LNCaP clone FGC (cell line): ENCODE measurements around the gene CCDC121.

Experiments used
- DNase-seq: peaks from one replicate; pipeline ENCODE4 v3.0.0-alpha.2; 2011; ENCODE audit warnings: low read depth
- H3K4me3 ChIP-seq: 2 replicates; pipeline ENCODE4 v1.5.1; 2011; ENCODE audit warnings: mild to moderate bottlenecking, low read depth, low read length, control low read depth
- CTCF ChIP-seq: IDR thresholded peaks from 2 replicates; pipeline ENCODE4 v1.5.1; 2012; ENCODE audit warnings: mild to moderate bottlenecking; ENCODE audit not compliant: control insufficient read depth, insufficient read depth; ENCODE audit errors: extremely low read depth

Gene CCDC121

GRCh38 chr2:27628767-27629709 is at the start of gene CCDC121, which contains the start of gene GPN1:
CCDC121 (minus strand) TSS chr2:27629012; CDS start chr2:27627799, 1,213 bp downstream.
GPN1 (plus strand) TSS chr2:27629050; CDS start chr2:27629059, 9 bp downstream.
- TF ChIP-seq CTCF, result no peak
- no peak for DNase-seq
- H3K4me3 ChIP-seq, result peak within 1 kb of the TSS; percentile 99

- no peak for DNase-seq
- no peak overlapping the region for H3K4me3 ChIP-seq
- TF ChIP-seq CTCF, result no peak
These were observed 44.1 kb upstream of the CCDC121 start for GRCh38 chr2:27672723-27673486.

GRCh38 chr2:27671235-27671634 is 42.4 kb upstream of the CCDC121 start:
- DNase-seq, result no peak
- TF ChIP-seq CTCF, result no peak
- H3K4me3 ChIP-seq, result no peak overlapping the region

GRCh38 chr2:27667446-27667845 is 38.6 kb upstream of the CCDC121 start:
- no peak for DNase-seq
- H3K4me3 ChIP-seq, result no peak overlapping the region
- no peak for TF ChIP-seq CTCF

- no peak for TF ChIP-seq CTCF
- DNase-seq, result no peak
- peak overlapping the region; percentile 87 for H3K4me3 ChIP-seq
These were observed 36.0 kb upstream of the CCDC121 start for GRCh38 chr2:27664622-27665363.

- H3K4me3 ChIP-seq, result peak overlapping the region; percentile 87
- no peak for DNase-seq
These were observed 35.4 kb upstream of the CCDC121 start for GRCh38 chr2:27664154-27664574.

More at GRCh38 chr2:27664154-27664574, 35.4 kb upstream of the CCDC121 start:
- TF ChIP-seq CTCF, result no peak
